Keratinocyte (primary cell): ENCODE data around the gene CCNJ. TPM values are rescaled to one million over a fixed set of nuclear protein-coding genes. Genes with fewer than 3 reads are reported as not detected.
A peak's percentile ranks its signal among the peaks of the same experiment; 100 is the strongest.

ENCODE experiments used
- DNase-seq: peaks from one replicate; pipeline ENCODE4 v3.0.0-alpha.2; 2011; ENCODE audit warnings: low read depth, missing footprints, low spot score
- FAIRE-seq: peaks from 2 replicates; lab custom pipeline; 2011; peaks lifted over from hg19 to GRCh38; lab: Jason Lieb, UNC
- H2AFZ ChIP-seq: 2 replicates; pipeline ENCODE4 v1.6.0; 2012; ENCODE audit warnings: low read length, control low read depth, inconsistent platforms; ENCODE audit not compliant: control insufficient read depth
- H3K27ac ChIP-seq: 2 replicates; pipeline ENCODE4 v1.5.1; 2011; ENCODE audit warnings: low read length; ENCODE audit not compliant: control insufficient read depth, insufficient read depth
- H3K27me3 ChIP-seq: 3 replicates; pipeline ENCODE4 v1.6.0; 2011; ENCODE audit warnings: low read length; ENCODE audit not compliant: control insufficient read depth, insufficient read depth; ENCODE audit errors: extremely low read depth
- H3K36me3 ChIP-seq, 2 experiments: 2 replicates in 1 of 2; 3 replicates in 1 of 2; pipeline ENCODE4 v1.5.1; 2011; ENCODE audit warnings: low read length in 2 of 2, mild to moderate bottlenecking in 1 of 2; ENCODE audit not compliant: control insufficient read depth in 2 of 2, insufficient read depth in 2 of 2; ENCODE audit errors: extremely low read depth in 1 of 2
- H3K4me1 ChIP-seq: 3 replicates; pipeline ENCODE4 v1.5.1; 2011; ENCODE audit warnings: low read length; ENCODE audit not compliant: control insufficient read depth, insufficient read depth; ENCODE audit errors: extremely low read depth
- H3K4me2 ChIP-seq: 3 replicates; pipeline ENCODE4 v1.6.0; 2011; ENCODE audit warnings: low read depth, low read length; ENCODE audit not compliant: control insufficient read depth, insufficient read depth; ENCODE audit errors: extremely low read depth
- H3K4me3 ChIP-seq, 3 experiments: fragments of 200-600 bp in 1 of 3; sonication (generic) in 1 of 3; 2 replicates in 2 of 3; 3 replicates in 1 of 3; pipeline ENCODE4 v1.5.1; 2011 to 2016; ENCODE audit warnings: low read length in 3 of 3, mild to moderate bottlenecking in 3 of 3, control low read depth in 2 of 3, inconsistent platforms in 1 of 3, low read depth in 1 of 3, mixed read lengths in 1 of 3, mixed run types in 1 of 3, moderate library complexity in 1 of 3; ENCODE audit not compliant: control insufficient read depth in 2 of 3, insufficient read depth in 2 of 3; ENCODE audit errors: extremely low read depth in 1 of 3
- H3K79me2 ChIP-seq: 2 replicates; pipeline ENCODE4 v1.6.0; 2012; ENCODE audit warnings: low read length; ENCODE audit not compliant: control insufficient read depth, insufficient read depth
- H3K9ac ChIP-seq: 3 replicates; pipeline ENCODE4 v1.6.0; 2011; ENCODE audit warnings: low read length; ENCODE audit not compliant: control insufficient read depth, insufficient read depth; ENCODE audit errors: extremely low read depth
- H3K9me1 ChIP-seq: 3 replicates; pipeline ENCODE4 v1.6.0; 2011; ENCODE audit warnings: low read length; ENCODE audit not compliant: control insufficient read depth, insufficient read depth; ENCODE audit errors: extremely low read depth
- H3K9me3 ChIP-seq: 2 replicates; pipeline ENCODE4 v1.5.1; 2012; ENCODE audit warnings: low read depth, low read length; ENCODE audit not compliant: control insufficient read depth
- H4K20me1 ChIP-seq: 3 replicates; pipeline ENCODE4 v1.6.0; 2011; ENCODE audit warnings: low read length; ENCODE audit not compliant: control insufficient read depth, insufficient read depth; ENCODE audit errors: extremely low read depth
- CTCF ChIP-seq, 3 experiments: IDR thresholded peaks in 1 of 3; conservative IDR thresholded peaks in 1 of 3; optimal IDR thresholded peaks in 1 of 3; 2 replicates in 2 of 3; 3 replicates in 1 of 3; pipeline versions ENCODE3 to v1.5.1; 2011; ENCODE audit warnings: low read length in 3 of 3, mild to moderate bottlenecking in 3 of 3, moderate library complexity in 2 of 3, control low read depth in 1 of 3, inconsistent platforms in 1 of 3; ENCODE audit not compliant: insufficient read depth in 2 of 3; ENCODE audit errors: extremely low read depth in 1 of 3
- EZH2 ChIP-seq: IDR thresholded peaks from one replicate; pipeline ENCODE4 v1.6.1; 2012; ENCODE audit warnings: inconsistent platforms, mild to moderate bottlenecking, low read length, moderate library complexity
- dilution Hi-C: fragments of 300-500 bp; cut with MboI; formaldehyde crosslinking; loops from one replicate; pipeline ENCODE4 v1.7.0; 2020; ENCODE audit warnings: low sequenced_read_pairs; ENCODE audit not compliant: extremely low pct_ligation_motif_present
- polyA plus RNA-seq, 5 experiments: library from polyadenylated mRNA; depleted of rRNA in 3 of 5; stranded (reverse) in 3 of 5; stranded (forward) in 1 of 5; unstranded in 1 of 5; fragments of >200 nt; gene quantifications; 1 replicate in 1 of 5; 2 replicates in 3 of 5; 3 replicates in 1 of 5; pipeline versions ENCODE4 v1.2.1 to v1.2.3, GENCODE V29; 2011 to 2012; ENCODE audit warnings: missing spikeins in 2 of 5, low read depth in 1 of 5, low replicate concordance in 1 of 5

CCNJ gene
- polyA plus RNA-seq, 1 donor (not counting 4 experiments of a cell fraction or from before 2014, with no cell fraction given): 7.8 TPM

GRCh38 chr10:96089116-96089515 lies 45.7 kb downstream of the CCNJ start:
- FAIRE-seq: no peak
- H3K9me1 ChIP-seq: no peaks in the 10 kb centered on the region
- H3K9me3 ChIP-seq: no peaks in the 10 kb centered on the region
- H3K4me1 ChIP-seq: peaks cover 4% of the 10 kb centered on the region
- peak overlapping the region; percentile 74 for H3K4me2 ChIP-seq
- H3K27me3 ChIP-seq: peaks cover 4% of the 10 kb centered on the region
- H3K9ac ChIP-seq: peak overlapping the region; percentile 88
- H3K79me2 ChIP-seq: no peaks in the 10 kb centered on the region
- no peaks in the 10 kb centered on the region for H4K20me1 ChIP-seq
- H3K27ac ChIP-seq: peak overlapping the region; percentile 93
- H3K4me3 ChIP-seq: peak overlapping the region; percentile 75 to 79 (median 75)
- H2AFZ ChIP-seq: peak overlapping the region; percentile 94
- dilution Hi-C loops: no loop called here
- no peaks in the 10 kb centered on the region for H3K36me3 ChIP-seq
- no peak for TF ChIP-seq EZH2
- TF ChIP-seq CTCF (optimal IDR thresholded peaks at IDR 0.05 in 1 of 3, IDR thresholded peaks at IDR 0.05 in 1 of 3, conservative IDR thresholded peaks at IDR 0.05 in 1 of 3; ENCODE audit: extremely low read depth in 1 of 3, insufficient read depth in 2 of 3, low read length in 3 of 3): no peak
- DNase-seq: no peak

GRCh38 chr10:96089670-96090462 lies 46.5 kb downstream of the CCNJ start:
- dilution Hi-C loops: no loop called here
- DNase-seq: peak; percentile 40
- no peaks in the 10 kb centered on the region for H3K9me3 ChIP-seq
- H3K27me3 ChIP-seq: peaks cover 4% of the 10 kb centered on the region
- TF ChIP-seq EZH2 (no peak), CTCF (optimal IDR thresholded peaks at IDR 0.05 in 1 of 3, IDR thresholded peaks at IDR 0.05 in 1 of 3, conservative IDR thresholded peaks at IDR 0.05 in 1 of 3; ENCODE audit: extremely low read depth in 1 of 3, insufficient read depth in 2 of 3, low read length in 3 of 3) (no peak)
- peaks cover 4% of the 10 kb centered on the region for H3K4me1 ChIP-seq
- peak overlapping the region; percentile 75 to 79 (median 75) for H3K4me3 ChIP-seq
- no peak for FAIRE-seq
- H2AFZ ChIP-seq: peak overlapping the region; percentile 94
- peak overlapping the region; percentile 93 for H3K27ac ChIP-seq
- H3K79me2 ChIP-seq: no peaks in the 10 kb centered on the region
- no peaks in the 10 kb centered on the region for H4K20me1 ChIP-seq
- H3K9me1 ChIP-seq: no peaks in the 10 kb centered on the region
- H3K9ac ChIP-seq: peak overlapping the region; percentile 88
- no peaks in the 10 kb centered on the region for H3K36me3 ChIP-seq
- peak overlapping the region; percentile 74 for H3K4me2 ChIP-seq
